HUES48 (cell line): ENCODE data around the gene C1QTNF12.

Source experiments
- H3K27ac ChIP-seq: one replicate; pipeline ENCODE4 v1.7.0; 2013; ENCODE audit warnings: low read depth, low read length, inconsistent platforms
- H3K27me3 ChIP-seq: 2 replicates; pipeline ENCODE4 v1.6.1; 2013; ENCODE audit warnings: mild to moderate bottlenecking, low read length; ENCODE audit not compliant: control insufficient read depth, insufficient read depth
- H3K36me3 ChIP-seq: 2 replicates; pipeline ENCODE4 v1.6.1; 2013; ENCODE audit warnings: low read length; ENCODE audit not compliant: control insufficient read depth, insufficient read depth
- H3K4me1 ChIP-seq: 2 replicates; pipeline ENCODE4 v1.6.1; 2013; ENCODE audit warnings: mild to moderate bottlenecking, low read length; ENCODE audit not compliant: control insufficient read depth, insufficient read depth
- H3K4me3 ChIP-seq: 2 replicates; pipeline ENCODE4 v1.5.1; 2013; ENCODE audit warnings: mild to moderate bottlenecking, low read depth, low read length
- H3K9ac ChIP-seq: 2 replicates; pipeline ENCODE4 v1.6.1; 2013; ENCODE audit warnings: mild to moderate bottlenecking, low read depth, low read length, moderate library complexity
- H3K9me3 ChIP-seq: 2 replicates; pipeline ENCODE4 v1.6.1; 2013; ENCODE audit warnings: low read length; ENCODE audit not compliant: control insufficient read depth, insufficient read depth

C1QTNF12 gene

DNA sequence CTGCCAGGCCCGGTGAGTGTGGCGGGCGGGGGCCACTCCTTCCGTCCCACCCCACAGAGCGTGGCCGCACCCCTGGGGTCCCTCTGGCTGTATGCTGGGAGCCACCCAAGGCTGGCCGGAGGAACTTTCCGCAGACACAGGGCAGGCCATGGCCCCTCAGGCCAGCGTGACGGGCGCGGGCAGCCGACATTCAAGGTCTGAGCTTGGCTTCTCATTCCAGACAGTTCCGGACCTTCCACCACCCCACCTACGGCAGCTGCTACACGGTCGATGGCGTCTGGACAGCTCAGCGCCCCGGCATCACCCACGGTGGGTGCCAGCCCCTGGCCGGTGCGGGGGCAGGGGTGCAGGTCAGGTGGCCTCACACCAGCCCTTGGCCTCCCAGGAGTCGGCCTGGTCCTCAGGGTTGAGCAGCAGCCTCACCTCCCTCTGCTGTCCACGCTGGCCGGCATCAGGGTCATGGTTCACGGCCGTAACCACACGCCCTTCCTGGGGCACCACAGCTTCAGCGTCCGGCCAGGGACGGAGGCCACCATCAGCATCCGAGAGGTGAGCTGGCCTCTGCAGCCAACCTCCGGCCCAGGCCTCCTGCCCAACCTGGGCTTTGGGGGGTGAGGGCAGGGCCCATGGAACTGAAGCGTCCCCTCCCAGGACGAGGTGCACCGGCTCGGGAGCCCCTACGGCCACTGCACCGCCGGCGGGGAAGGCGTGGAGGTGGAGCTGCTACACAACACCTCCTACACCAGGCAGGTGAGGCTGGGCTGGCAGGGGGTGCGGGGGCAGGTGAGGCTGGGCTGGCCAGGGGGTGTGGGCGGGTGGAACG is 41.0 kb upstream of the C1QTNF12 start:
- no peaks in the 10 kb centered on the region for H3K27me3 ChIP-seq
- H3K4me1 ChIP-seq: no peaks in the 10 kb centered on the region
- H3K9me3 ChIP-seq: no peaks in the 10 kb centered on the region
- H3K27ac ChIP-seq: no peak overlapping the region
- H3K36me3 ChIP-seq: no peaks in the 10 kb centered on the region
- H3K9ac ChIP-seq: no peak overlapping the region
- H3K4me3 ChIP-seq: no peak overlapping the region

DNA sequence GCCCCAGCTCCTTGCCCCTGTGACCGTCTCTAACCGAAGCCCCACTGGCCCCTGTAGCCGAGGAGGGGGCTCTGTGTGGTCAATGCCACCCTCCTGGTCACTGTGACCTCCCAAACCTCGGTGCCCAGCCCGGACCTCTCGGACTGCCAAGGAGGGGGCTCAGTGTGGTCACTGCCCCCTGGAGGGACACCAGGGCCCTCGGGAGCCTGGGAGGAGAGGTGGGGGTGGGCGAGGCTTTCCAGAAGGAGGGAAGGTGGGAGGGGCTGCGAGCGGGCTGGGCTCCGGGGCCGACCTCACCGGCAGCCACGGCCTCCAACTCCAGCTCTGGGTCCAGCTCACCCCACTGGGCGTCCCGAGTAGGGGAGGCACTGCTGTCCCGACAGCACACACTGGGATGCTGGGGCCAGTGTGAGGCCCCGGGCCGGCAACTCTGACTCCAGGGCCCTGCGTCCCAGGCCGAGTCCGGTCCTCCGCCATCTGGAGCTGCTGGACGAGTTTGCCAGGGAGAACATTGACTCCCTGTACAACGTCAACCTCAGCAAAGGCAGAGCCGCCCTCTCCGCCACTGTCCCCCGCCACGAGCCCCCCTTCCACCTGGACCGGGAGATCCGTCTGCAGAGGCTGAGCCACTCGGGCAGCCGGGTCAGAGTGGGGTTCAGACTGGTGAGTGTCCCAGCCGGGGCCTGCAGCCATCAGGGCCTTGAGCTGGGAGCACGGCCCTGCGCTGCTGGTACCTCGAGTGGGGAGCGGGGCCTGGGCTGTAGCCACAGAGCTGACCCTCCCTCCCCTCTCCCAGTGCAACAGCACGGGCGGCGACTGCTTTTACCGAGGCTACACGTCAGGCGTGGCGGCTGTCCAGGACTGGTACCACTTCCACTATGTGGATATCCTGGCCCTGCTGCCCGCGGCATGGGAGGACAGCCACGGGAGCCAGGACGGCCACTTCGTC is 40.1 kb upstream of the C1QTNF12 start:
- Histone ChIP-seq H3K9me3 (no peaks in the 10 kb centered on the region), H3K4me1 (no peaks in the 10 kb centered on the region), H3K27ac (no peak overlapping the region), H3K4me3 (no peak overlapping the region), H3K9ac (no peak overlapping the region), H3K36me3 (no peaks in the 10 kb centered on the region), H3K27me3 (no peaks in the 10 kb centered on the region)

DNA sequence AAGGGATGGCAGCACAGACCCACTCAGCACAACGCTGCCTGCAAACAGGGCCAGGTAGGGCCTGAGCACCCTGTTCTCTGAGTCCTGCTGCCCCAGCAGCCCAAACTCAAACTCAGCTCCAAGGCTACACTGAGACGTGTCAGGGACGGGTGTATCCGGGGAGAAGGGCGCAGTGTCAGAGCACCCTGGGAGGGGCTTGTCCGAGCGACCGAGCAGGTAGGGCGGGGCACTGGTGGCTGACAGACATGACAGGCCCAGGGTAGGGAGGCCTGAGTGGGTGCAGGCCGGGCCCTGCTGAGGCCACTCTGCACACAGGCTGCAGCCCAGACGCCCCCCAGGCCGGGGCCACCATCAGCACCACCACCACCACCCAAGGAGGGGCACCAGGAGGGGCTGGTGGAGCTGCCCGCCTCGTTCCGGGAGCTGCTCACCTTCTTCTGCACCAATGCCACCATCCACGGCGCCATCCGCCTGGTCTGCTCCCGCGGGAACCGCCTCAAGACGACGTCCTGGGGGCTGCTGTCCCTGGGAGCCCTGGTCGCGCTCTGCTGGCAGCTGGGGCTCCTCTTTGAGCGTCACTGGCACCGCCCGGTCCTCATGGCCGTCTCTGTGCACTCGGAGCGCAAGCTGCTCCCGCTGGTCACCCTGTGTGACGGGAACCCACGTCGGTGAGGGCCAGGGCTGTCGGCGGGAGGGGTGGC is 39.2 kb upstream of the C1QTNF12 start:
- Histone ChIP-seq H3K4me3 (no peak overlapping the region), H3K9ac (no peak overlapping the region), H3K27me3 (no peaks in the 10 kb centered on the region), H3K9me3 (no peaks in the 10 kb centered on the region), H3K36me3 (no peaks in the 10 kb centered on the region), H3K27ac (no peak overlapping the region), H3K4me1 (no peaks in the 10 kb centered on the region)

DNA sequence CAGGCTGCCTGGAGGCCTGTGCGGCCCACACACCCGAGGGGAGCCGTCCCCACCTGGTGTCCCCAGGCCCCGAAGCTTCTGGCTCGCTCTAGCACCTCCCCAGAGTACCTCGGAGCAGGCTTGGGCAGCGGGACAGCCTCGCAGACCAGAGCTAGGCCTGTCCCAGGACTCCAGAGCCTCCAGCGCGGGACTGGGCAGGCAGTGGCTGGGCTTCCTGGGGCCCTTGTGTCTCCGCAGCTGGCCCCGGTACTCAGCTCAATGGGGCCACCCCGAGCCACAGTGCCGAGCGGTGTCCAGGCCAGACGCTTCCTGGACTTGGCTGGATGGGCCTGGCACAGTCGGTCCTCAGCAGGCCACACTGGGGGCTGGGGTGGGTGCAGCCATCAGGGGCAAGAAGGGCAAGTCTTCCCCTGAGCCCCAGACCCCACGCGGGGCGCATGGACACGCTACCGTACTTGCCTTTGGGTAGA is 38.6 kb upstream of the C1QTNF12 start:
- no peak overlapping the region for H3K27ac ChIP-seq
- H3K9me3 ChIP-seq: no peaks in the 10 kb centered on the region
- no peaks in the 10 kb centered on the region for H3K4me1 ChIP-seq
- no peaks in the 10 kb centered on the region for H3K36me3 ChIP-seq
- no peak overlapping the region for H3K4me3 ChIP-seq
- H3K27me3 ChIP-seq: no peaks in the 10 kb centered on the region
- no peak overlapping the region for H3K9ac ChIP-seq

DNA sequence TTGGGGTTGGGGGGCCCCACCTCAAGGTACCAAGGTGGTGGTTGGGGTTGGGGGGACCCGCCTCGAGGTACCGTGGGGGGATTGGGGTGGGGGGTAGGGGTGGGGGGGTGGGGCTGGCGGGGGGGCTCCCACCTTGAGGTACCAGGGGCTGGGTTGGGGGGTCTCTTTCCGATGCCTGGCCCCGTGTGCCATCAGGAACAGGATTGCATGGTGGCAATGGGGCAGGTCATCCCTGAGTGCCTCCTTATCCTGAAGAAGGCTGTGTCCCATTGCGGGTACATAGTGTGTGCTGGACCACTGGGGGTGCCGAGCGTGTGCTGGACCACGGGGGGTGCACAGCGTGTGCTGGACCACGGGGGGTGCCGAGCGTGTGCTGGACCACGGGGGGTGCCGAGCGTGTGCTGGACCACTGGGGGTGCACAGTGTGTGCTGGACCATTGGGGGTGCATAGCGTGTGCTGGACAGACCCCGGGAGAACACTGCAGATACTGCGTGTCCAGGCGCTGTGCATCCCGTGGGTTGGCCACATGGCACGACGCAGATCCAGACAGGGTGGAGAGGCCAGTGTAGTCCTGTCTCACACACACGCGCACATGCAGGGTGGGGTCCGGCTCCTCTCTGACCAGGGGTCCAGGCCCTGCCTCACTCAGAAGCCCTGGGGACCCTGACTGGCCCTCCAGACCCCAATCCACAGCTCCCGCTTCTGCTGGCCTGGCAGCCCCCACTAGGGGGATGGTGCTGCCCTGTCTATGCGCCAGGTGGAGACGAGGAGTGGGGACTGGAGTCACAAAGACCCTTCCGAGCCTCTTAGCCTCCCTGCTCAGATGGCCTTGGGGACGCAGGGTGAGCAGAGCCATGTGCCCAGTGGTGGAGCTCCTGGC is 37.9 kb upstream of the C1QTNF12 start:
- Histone ChIP-seq H3K27ac (no peak overlapping the region), H3K36me3 (no peaks in the 10 kb centered on the region), H3K9ac (no peak overlapping the region), H3K27me3 (no peaks in the 10 kb centered on the region), H3K4me1 (no peaks in the 10 kb centered on the region), H3K4me3 (no peak overlapping the region), H3K9me3 (no peaks in the 10 kb centered on the region)

DNA sequence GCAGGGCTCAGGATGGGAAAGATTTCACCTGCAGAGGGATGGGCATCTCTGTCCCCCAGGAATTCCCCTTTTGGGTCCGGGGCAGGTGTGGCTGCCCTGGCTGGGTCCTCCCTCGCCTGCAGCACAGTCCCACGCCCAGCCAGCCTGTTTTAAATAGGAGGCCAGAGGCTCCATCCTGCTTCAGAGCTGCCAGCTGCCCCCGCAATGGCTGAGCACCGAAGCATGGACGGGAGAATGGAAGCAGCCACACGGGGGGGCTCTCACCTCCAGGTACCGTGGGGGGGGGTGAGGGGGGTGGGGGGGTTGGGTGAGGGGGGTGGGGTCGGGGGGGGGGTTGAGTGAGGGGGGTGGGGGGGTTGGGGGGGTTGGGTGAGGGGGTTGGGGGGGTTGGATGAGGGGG is 37.3 kb upstream of the C1QTNF12 start:
- H3K27ac ChIP-seq: no peak overlapping the region
- no peak overlapping the region for H3K4me3 ChIP-seq
- no peaks in the 10 kb centered on the region for H3K9me3 ChIP-seq
- H3K9ac ChIP-seq: no peak overlapping the region
- H3K36me3 ChIP-seq: no peaks in the 10 kb centered on the region
- no peaks in the 10 kb centered on the region for H3K4me1 ChIP-seq
- H3K27me3 ChIP-seq: no peaks in the 10 kb centered on the region

DNA sequence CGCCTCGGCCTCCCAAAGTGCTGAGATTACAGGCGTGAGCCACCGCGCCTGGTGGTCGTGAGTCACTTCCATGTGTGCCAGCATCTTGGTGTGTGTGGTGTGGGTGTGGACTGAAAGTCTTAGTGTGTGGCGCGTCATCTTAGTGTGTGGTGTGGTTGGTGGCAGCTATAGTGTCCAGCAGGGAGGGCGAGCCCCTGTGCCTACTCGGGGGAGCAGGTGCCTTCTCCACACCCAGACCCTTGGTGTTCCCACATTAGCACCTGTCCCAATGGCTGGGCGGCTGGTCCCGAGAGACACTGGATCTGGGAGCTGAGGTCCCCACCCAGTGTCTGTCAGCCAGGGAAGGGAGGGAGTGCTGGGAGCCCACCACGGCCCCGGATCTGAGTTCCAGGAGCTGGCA is 36.5 kb upstream of the C1QTNF12 start:
- Histone ChIP-seq H3K27ac (no peak overlapping the region), H3K27me3 (no peaks in the 10 kb centered on the region), H3K9ac (no peak overlapping the region), H3K4me1 (no peaks in the 10 kb centered on the region), H3K4me3 (no peak overlapping the region), H3K36me3 (no peaks in the 10 kb centered on the region), H3K9me3 (no peaks in the 10 kb centered on the region)

DNA sequence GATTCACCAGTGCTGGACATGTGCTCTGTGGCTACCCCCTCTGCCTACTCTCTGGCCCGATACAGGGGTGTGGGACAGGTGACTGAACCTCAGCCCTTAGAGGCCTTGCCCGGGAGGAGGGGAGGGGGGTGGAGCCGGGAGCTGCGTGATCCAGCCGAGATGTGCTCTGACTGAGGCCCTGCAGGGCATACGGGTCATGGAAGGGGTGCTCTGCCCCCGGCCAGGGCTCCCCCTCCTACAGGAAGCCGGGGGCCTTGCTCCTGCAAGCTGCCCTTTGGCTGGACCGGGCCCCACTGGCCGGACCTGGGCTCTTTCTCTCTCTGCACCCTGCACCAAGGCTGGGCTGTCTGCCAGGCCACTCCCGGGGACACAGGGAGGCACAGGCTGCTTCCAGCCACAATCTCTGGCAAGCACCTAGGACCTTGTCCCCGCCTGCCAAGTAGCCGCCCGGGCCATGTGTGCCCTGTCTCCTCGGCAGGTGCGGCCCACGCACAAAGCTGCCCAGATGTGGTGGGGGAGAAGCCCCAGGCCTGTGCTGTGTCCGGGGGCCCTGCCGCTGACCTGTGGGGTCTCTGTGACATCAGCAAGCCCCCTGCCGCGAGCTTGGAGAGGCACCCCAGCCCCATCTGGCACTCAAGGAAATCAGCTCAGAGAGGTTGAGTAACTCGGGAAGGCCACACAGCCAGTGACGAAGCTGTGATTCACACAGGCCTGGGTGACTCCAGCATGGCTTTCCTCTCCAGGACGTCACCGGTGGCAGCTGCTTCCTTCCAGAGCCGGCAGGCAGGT is 35.2 kb upstream of the C1QTNF12 start:
- no peaks in the 10 kb centered on the region for H3K4me1 ChIP-seq
- H3K4me3 ChIP-seq: no peak overlapping the region
- H3K36me3 ChIP-seq: no peaks in the 10 kb centered on the region
- H3K27me3 ChIP-seq: no peaks in the 10 kb centered on the region
- no peak overlapping the region for H3K27ac ChIP-seq
- H3K9ac ChIP-seq: no peak overlapping the region
- no peaks in the 10 kb centered on the region for H3K9me3 ChIP-seq

DNA sequence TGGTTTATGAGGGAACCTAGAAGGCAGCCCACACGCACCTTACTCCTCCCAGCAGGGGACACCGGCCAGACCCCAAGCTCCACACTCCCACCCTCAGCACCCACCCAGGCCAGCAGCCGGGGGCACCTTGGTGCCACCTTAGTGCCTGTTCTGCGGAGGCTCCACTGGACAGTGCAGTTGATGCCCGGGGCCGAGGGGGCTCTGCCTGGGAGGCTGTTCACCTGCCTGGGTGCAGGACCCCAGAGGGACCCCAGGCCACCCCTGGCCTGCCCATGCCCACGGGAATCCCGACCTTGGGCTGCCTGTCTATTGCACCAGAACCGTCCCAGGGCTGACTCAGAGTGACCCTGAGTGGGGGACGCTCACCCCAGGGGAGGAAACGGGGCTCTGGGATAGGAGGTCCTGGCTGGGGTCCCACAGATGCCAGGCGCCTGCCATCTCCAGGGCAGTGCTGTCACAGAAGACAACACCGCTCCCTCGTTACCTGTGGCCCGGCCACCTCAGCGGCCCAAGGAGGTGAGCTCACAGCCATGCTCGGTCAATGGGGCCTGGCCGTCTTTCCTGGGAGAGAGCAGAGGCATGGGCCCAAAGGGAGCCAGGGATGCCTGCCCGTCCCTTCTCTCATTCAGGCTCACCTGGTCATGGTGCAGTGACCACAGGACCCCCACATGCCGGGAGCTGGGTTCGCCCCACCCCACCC is 34.4 kb upstream of the C1QTNF12 start:
- Histone ChIP-seq H3K4me1 (no peaks in the 10 kb centered on the region), H3K27ac (no peak overlapping the region), H3K9ac (no peak overlapping the region), H3K9me3 (no peaks in the 10 kb centered on the region), H3K27me3 (no peaks in the 10 kb centered on the region), H3K36me3 (no peaks in the 10 kb centered on the region), H3K4me3 (no peak overlapping the region)
